AG09309 (cell line): ENCODE results near the gene KRT2.

Experiments
- DNase-seq: peaks from one replicate; pipeline ENCODE4 v3.0.0-alpha.2; 2010; ENCODE audit warnings: low read depth
- H3K4me3 ChIP-seq: 2 replicates; pipeline ENCODE4 v1.5.1; 2011; ENCODE audit warnings: mild to moderate bottlenecking, low read depth, low read length, moderate library complexity; ENCODE audit not compliant: control insufficient read depth
- TF ChIP-seq, protein P1 (sequence below): IDR thresholded peaks from 2 replicates; pipeline ENCODE4 v1.5.1; 2011; ENCODE audit warnings: mild to moderate bottlenecking, low read depth, low read length, inconsistent platforms; ENCODE audit not compliant: insufficient read depth, control insufficient read depth; ENCODE audit errors: missing control alignments

KRT2 gene

DNA sequence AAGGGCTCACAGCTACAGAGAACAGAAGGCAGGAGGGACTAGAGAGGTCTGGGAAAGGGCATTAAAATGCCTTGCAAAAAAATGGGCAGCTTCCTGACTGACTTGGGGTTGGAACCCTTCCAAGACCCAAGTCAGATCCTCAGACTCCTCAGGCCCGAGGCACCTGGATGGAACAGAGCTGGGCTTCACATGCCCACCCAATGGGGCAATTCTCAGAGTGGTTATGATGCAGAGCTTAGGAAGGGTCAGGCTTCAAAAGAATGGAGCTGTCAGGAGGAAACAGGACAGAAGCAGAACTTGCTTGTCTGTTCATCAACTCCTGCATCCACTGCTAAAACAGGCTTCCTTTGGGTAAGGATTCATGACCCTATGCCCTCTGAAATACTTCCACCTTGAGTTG, 37.9 kb upstream of the KRT2 start:
- H3K4me3 ChIP-seq = no peak overlapping the region
- DNase-seq = no peak
- TF ChIP-seq, protein P1, sequence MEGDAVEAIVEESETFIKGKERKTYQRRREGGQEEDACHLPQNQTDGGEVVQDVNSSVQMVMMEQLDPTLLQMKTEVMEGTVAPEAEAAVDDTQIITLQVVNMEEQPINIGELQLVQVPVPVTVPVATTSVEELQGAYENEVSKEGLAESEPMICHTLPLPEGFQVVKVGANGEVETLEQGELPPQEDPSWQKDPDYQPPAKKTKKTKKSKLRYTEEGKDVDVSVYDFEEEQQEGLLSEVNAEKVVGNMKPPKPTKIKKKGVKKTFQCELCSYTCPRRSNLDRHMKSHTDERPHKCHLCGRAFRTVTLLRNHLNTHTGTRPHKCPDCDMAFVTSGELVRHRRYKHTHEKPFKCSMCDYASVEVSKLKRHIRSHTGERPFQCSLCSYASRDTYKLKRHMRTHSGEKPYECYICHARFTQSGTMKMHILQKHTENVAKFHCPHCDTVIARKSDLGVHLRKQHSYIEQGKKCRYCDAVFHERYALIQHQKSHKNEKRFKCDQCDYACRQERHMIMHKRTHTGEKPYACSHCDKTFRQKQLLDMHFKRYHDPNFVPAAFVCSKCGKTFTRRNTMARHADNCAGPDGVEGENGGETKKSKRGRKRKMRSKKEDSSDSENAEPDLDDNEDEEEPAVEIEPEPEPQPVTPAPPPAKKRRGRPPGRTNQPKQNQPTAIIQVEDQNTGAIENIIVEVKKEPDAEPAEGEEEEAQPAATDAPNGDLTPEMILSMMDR = no peak

DNA sequence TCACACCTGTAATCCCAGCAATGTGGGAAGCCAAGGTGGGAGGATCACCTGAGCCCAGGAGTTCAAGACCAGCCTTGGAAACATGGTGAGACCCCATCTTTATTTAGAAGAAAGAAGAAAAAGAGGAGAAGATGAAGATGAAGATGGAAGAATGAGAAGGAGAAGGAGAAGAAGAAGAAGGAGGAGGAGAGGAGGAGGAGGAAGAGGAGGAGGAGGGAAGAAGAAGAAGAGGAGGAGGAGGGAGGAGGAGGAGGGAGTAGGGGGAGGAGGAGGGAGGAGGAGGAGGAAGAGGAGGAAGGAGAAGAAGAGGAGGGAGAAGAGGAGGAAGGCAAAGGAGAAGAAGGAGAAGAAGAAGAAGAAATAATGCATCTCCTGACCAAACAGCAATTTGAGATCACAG, 37.2 kb upstream of the KRT2 start:
- DNase-seq = no peak
- no peak overlapping the region for H3K4me3 ChIP-seq
- TF ChIP-seq, protein P1 = no peak

DNA sequence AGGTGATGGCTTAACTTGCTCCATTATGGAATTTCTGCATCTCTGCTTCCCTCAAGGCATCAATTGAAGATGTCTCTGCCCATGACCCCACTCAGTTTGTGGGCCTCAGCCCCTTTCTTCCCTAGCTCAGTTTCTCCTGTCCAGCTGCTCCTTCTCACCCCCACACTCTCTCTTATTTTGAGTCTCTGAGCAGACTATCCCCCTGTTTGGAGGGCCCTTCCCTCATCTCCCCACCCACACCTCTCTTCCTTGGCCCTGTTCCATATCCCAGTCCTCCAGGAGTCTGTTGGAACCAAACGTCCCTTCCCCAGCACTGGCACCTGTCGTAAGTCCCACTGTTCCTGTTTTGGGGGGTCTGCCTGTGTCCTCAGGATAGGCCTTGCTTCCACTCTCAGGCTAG, 36.5 kb upstream of the KRT2 start:
- no peak overlapping the region for H3K4me3 ChIP-seq
- no peak for DNase-seq
- TF ChIP-seq, protein P1 = no peak

DNA sequence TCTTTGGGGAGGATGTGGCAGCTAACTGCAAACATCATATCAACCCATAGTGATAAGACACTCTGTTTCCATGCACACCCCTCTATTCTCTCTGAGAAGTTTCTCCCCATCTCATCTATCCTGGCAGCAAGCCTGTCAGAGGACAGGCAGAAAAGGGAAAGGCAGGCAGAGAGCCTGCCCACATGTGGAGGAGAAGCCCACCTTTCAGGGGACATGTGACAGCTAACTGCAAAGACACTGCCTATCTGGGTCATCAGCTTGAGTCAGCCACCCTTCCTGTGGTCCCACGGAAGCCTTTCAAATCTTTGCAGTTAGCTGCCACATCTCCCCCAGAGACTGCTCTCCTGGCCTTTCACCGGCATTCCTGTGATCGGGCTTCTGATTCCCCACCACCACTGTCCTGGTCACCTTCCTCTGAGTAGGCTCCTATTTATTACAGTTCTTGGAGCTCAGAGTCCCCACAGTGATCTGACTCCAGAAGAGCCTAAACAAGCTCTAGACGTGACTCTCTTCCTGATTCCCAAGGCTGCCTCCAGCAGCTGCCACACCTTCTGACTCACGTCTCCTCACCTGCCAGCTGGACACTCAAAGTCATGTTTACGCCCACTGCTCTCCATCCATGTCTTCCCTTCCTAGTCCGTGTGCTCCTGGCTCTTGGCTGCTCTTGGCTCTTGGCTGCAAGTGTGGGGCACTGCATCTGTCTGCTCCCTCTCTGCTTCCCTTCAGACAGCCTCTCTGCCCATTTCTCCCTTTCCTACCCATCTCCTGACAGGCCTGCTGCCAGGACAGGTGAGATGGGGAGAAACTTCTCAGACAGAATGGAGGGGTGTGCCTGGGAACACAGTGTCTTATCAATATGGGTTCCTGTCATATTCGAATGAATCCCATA, 35.7 kb upstream of the KRT2 start:
- TF ChIP-seq, protein P1 = no peak
- no peak for DNase-seq
- H3K4me3 ChIP-seq = no peak overlapping the region

DNA sequence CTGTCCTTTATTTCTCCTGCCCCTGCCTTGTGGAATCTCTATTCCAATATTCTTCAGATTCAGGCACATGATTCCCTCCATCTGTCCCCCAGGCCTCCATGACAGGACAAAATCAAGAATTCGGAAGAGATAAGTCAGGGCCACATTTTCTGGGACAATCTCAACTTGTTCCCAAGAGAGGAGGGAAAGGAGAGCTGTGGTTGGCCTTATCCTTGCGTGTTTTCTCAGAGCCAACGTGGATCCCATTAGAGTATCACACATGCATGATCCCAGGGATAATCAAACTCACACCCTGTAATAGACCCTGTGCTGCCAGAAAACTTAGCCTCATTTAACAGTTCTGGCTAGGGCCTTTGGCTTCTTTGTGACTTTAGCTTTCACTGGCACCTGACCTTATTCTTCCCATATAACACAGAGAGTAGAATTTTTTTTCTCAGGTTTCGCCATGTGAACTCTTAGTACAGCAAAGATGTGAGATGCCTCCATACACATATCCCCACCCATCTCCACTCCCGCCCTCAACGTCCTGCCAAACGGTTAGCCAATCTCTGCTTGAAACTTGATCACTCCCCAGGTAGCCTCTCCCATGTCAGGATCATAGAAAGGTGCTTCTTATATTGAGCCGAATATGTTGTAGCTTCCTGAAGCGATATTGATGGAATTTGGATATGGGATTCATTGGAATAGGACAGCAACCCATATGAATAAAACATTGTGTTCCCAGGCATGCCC, 34.9 kb upstream of the KRT2 start:
- TF ChIP-seq, protein P1 = no peak
- H3K4me3 ChIP-seq = no peak overlapping the region
- no peak for DNase-seq

DNA sequence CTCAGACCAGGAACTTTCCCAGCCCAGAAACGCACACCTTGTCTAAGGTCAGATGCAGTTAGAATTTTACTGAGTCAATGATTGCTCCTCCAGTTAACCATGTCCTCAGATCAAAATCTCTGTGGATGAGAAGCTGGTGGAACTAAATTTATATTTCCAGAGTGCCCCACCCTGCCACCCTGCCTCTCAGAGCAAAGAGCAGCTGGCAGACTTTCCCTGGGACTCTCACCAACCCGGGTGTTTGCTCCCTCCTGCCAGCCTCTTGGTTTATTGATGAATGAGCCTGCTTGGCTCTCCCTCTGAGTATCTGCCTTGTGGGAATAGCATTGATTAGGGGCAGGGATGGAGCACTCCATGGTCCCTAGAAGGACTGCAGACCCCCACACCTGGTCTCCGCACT, 34.1 kb upstream of the KRT2 start:
- TF ChIP-seq, protein P1 = no peak
- DNase-seq = no peak
- H3K4me3 ChIP-seq = no peak overlapping the region
